Testis (tissue), 5 donors: ENCODE measurements around the gene SUZ12. TPM values are rescaled to one million over a fixed set of nuclear protein-coding genes. Genes with fewer than 3 reads are reported as not detected.
"Not testable (repeated sequence)": the region's sequence is repeated elsewhere in the genome, so short reads cannot be mapped to it uniquely, and the experiment has no call there.

Source experiments
- DNase-seq: peaks from one replicate; pipeline ENCODE4 v3.0.0-alpha.2; 2019
- H3K27ac ChIP-seq, 2 donors: fragments of 200-600 bp; sonication (generic); one replicate each; pipeline ENCODE4 v1.5.1; 2019
- H3K27me3 ChIP-seq: fragments of 200-600 bp; sonication (generic); one replicate; pipeline ENCODE4 v1.5.1; 2019
- H3K36me3 ChIP-seq: fragments of 200-600 bp; sonication (generic); one replicate; pipeline ENCODE4 v1.5.1; 2017; ENCODE audit warnings: low read depth; ENCODE audit errors: missing control alignments
- H3K4me1 ChIP-seq: fragments of 200-600 bp; sonication (generic); one replicate; pipeline ENCODE4 v1.5.1; 2019
- H3K4me3 ChIP-seq, 2 donors: fragments of 200-600 bp; sonication (generic); one replicate each; pipeline ENCODE4 v1.5.1; 2017 to 2019
- H3K9me3 ChIP-seq: fragments of 200-600 bp; sonication (generic); one replicate; pipeline ENCODE4 v1.5.1; 2017
- CTCF ChIP-seq, 3 experiments: fragments of 450-650 bp in 2 of 3; fragments of 200-600 bp in 1 of 3; sonication (generic) in 1 of 3; IDR thresholded peaks; one replicate each; pipeline ENCODE4 v1.5.1; 2016 to 2019; ENCODE audit warnings: antibody characterized with exemption in 3 of 3, mild to moderate bottlenecking in 2 of 3, moderate library complexity in 1 of 3
- POLR2A ChIP-seq: fragments of 450-650 bp; IDR thresholded peaks from one replicate; pipeline ENCODE4 v1.6.1; 2017; ENCODE audit warnings: antibody characterized with exemption, mild to moderate bottlenecking, moderate library complexity
- WGBS, 2 donors: methylation state at CpG; one replicate each; pipeline ENCODE4 v1.1.5; 2018; 5-methylcytosine and 5-hydroxymethylcytosine counted together
- intact Hi-C: fragments of 100-400 bp; cut with DNase I; formaldehyde crosslinking; loops from one replicate; pipeline ENCODE4 v1.15.1; 2023; ENCODE audit warnings: low total_unique reads
- long read RNA-seq, 2 donors: transcript quantifications; one replicate each; lab custom pipeline, GENCODE V29; 2026
- polyA plus RNA-seq: library from polyadenylated mRNA; stranded (reverse); fragments of 350-450 nt; fragmentation: Illumina TruSeq; extraction: RNeasy Lipid Tissue Mini Kit (QIAGEN cat#74804); gene quantifications from one replicate; pipeline ENCODE4 v1.2.3, GENCODE V29; 2014; ENCODE audit warnings: low read depth, low replicate concordance; ENCODE audit not compliant: insufficient read depth
- total RNA-seq, 2 donors: library from RNA; depleted of rRNA; stranded (reverse); fragments of >200 nt; gene quantifications; one replicate each; pipeline ENCODE4 v1.2.3, GENCODE V29; 2016

The SUZ12 gene
- total RNA-seq (10 to 100 TPM; 38.2 to 42.0 TPM), polyA plus RNA-seq (31.1 TPM)
- long read RNA-seq, donor 1, full-length matches to known transcripts = 10 of 10 reads
- long read RNA-seq, donor 1, partial matches to known transcripts = 0 of 10 reads
- long read RNA-seq, donor 1, other reads (novel, unspliced or antisense) = 0 of 10 reads
- long read RNA-seq, donor 2, full-length matches to known transcripts = 4 of 4 reads
- long read RNA-seq, donor 2, partial matches to known transcripts = 0 of 4 reads
- long read RNA-seq, donor 2, other reads (novel, unspliced or antisense) = 0 of 4 reads

- H3K27me3 ChIP-seq, H3K9me3 ChIP-seq, H3K4me1 ChIP-seq, H3K36me3 ChIP-seq, intact Hi-C loops: not testable (repeated sequence)
- peak within 1 kb of the TSS; percentile 90 to 95 for H3K4me3 ChIP-seq
- 0 to 1% methylated on average over 15 to 49 of the region's 93 CpGs for WGBS, 2 donors
- H3K27ac ChIP-seq = peak within 1 kb of the TSS; percentile 93 to 95
- DNase-seq = peak; percentile 86
Observed at GRCh38 chr17:31936615-31937609, at the start of gene SUZ12. TSS of gene SUZ12 (plus strand) at chr17:31937007. CDS start at chr17:31937247, 240 bp downstream.

GRCh38 chr17:31888124-31888523 is 48.7 kb upstream of the SUZ12 start:
- no peaks in the 10 kb centered on the region for H3K36me3 ChIP-seq

GRCh38 chr17:31900877-31901276 is 35.9 kb upstream of the SUZ12 start:
- H3K4me1 ChIP-seq = no peaks in the 10 kb centered on the region
- H3K36me3 ChIP-seq = no peaks in the 10 kb centered on the region
- DNase-seq = no peak
- WGBS, 2 donors = 7 to 8% methylated on average over 5 of the region's 5 CpGs
- intact Hi-C loops = no loop called here
- no peak for TF ChIP-seq POLR2A
- no peak for TF ChIP-seq CTCF (IDR thresholded peaks at IDR 0.05)
- peak overlapping the region; percentile 75 to 76 for H3K4me3 ChIP-seq
- H3K27me3 ChIP-seq = no peaks in the 10 kb centered on the region
- H3K27ac ChIP-seq = no peak overlapping the region
- H3K9me3 ChIP-seq = no peaks in the 10 kb centered on the region

More at GRCh38 chr17:31888124-31888523, 48.7 kb upstream of the SUZ12 start:
- no peak overlapping the region for H3K4me3 ChIP-seq
- intact Hi-C loops = no loop called here
- TF ChIP-seq POLR2A = no peak
- TF ChIP-seq CTCF (IDR thresholded peaks at IDR 0.05) = no peak
- no peaks in the 10 kb centered on the region for H3K27me3 ChIP-seq
- DNase-seq = no peak
- H3K27ac ChIP-seq = no peak overlapping the region
- WGBS, 2 donors = 86 to 96% methylated on average over 4 of the region's 4 CpGs
- no peaks in the 10 kb centered on the region for H3K9me3 ChIP-seq
- H3K4me1 ChIP-seq = no peaks in the 10 kb centered on the region

GRCh38 chr17:31902693-31903092 is 34.1 kb upstream of the SUZ12 start:
- Histone ChIP-seq H3K27me3 (no peaks in the 10 kb centered on the region), H3K4me1 (no peaks in the 10 kb centered on the region), H3K4me3 (no peak overlapping the region), H3K27ac (no peak overlapping the region), H3K9me3 (no peaks in the 10 kb centered on the region), H3K36me3 (no peaks in the 10 kb centered on the region)
- WGBS, 2 donors = 64 to 74% methylated on average over 2 of the region's 2 CpGs
- TF ChIP-seq POLR2A (no peak), CTCF (IDR thresholded peaks at IDR 0.05) (no peak)
- intact Hi-C loops = no loop called here
- DNase-seq = no peak

GRCh38 chr17:31903401-31903800 is 33.4 kb upstream of the SUZ12 start:
- Histone ChIP-seq H3K4me3 (no peak overlapping the region), H3K27me3 (no peaks in the 10 kb centered on the region), H3K36me3 (no peaks in the 10 kb centered on the region), H3K9me3 (no peaks in the 10 kb centered on the region), H3K27ac (no peak overlapping the region), H3K4me1 (no peaks in the 10 kb centered on the region)
- TF ChIP-seq CTCF (IDR thresholded peaks at IDR 0.05) = no peak
- TF ChIP-seq POLR2A = no peak
- no peak for DNase-seq
- 93 to 97% methylated on average over 16 of the region's 16 CpGs for WGBS, 2 donors
- intact Hi-C loops = no loop called here
